Duodenal mucosa (tissue), 2 donors: Measurements from ENCODE around the gene SNAPC3.
"Not testable (repeated sequence)": the region's sequence is repeated elsewhere in the genome, so short reads cannot be mapped to it uniquely, and the experiment has no call there.

Source experiments
- H3K27ac ChIP-seq: one replicate; pipeline ENCODE4 v1.7.0; 2013; ENCODE audit warnings: low read depth, low read length
- H3K27me3 ChIP-seq, 2 donors: one replicate each; pipeline ENCODE4 v1.7.0; 2013; ENCODE audit warnings: low read length in 2 of 2, control low read depth in 1 of 2; ENCODE audit not compliant: insufficient read depth in 2 of 2, control insufficient read depth in 1 of 2
- H3K36me3 ChIP-seq, 2 donors: one replicate each; pipeline ENCODE4 v1.7.0; 2013; ENCODE audit warnings: low read length in 2 of 2, control low read depth in 1 of 2; ENCODE audit not compliant: insufficient read depth in 2 of 2, control insufficient read depth in 1 of 2
- H3K4me1 ChIP-seq, 2 donors: one replicate each; pipeline ENCODE4 v1.7.0; 2013; ENCODE audit warnings: low read length in 2 of 2, control low read depth in 1 of 2; ENCODE audit not compliant: insufficient read depth in 2 of 2, control insufficient read depth in 1 of 2
- H3K4me3 ChIP-seq, 2 donors: one replicate each; pipeline ENCODE4 v1.7.0; 2013; ENCODE audit warnings: low read length in 2 of 2, low read depth in 1 of 2
- H3K9ac ChIP-seq, 2 donors: one replicate each; pipeline ENCODE4 v1.7.0; 2013; ENCODE audit warnings: low read length in 2 of 2, low read depth in 1 of 2
- H3K9me3 ChIP-seq, 2 donors: one replicate each; pipeline ENCODE4 v1.7.0; 2013; ENCODE audit warnings: low read length in 2 of 2, control low read depth in 1 of 2; ENCODE audit not compliant: control insufficient read depth in 1 of 2

SNAPC3 gene

GRCh38 chr9:15421532-15421931, 1.1 kb upstream of the SNAPC3 start:
- Histone ChIP-seq H3K4me3 (peak overlapping the region in 1 of 2 donors; percentile 95), H3K27me3 (no peaks in the 10 kb centered on the region), H3K9ac (peak overlapping the region; percentile 94), H3K9me3 (no peaks in the 10 kb centered on the region), H3K36me3 (peaks cover 0 to 11% of the 10 kb centered on the region in 2 donors), H3K4me1 (peaks cover 24 to 30% of the 10 kb centered on the region in 2 donors), H3K27ac (no peak overlapping the region)

GRCh38 chr9:15421990-15422371, 695 bp upstream of the SNAPC3 start:
- H3K4me3 ChIP-seq = peak overlapping the region; percentile 95 to 100
- H3K36me3 ChIP-seq = peaks cover 0 to 11% of the 10 kb centered on the region in 2 donors
- peaks cover 24 to 30% of the 10 kb centered on the region in 2 donors for H3K4me1 ChIP-seq
- H3K9ac ChIP-seq = peak overlapping the region; percentile 94
- H3K27ac ChIP-seq = peak overlapping the region; percentile 87
- no peaks in the 10 kb centered on the region for H3K27me3 ChIP-seq
- H3K9me3 ChIP-seq = no peaks in the 10 kb centered on the region

GRCh38 chr9:15423231-15423985, 732 bp downstream of the SNAPC3 start:
- H3K9ac ChIP-seq = peak overlapping the region; percentile 94
- H3K4me3 ChIP-seq = peak overlapping the region; percentile 95 to 100
- no peaks in the 10 kb centered on the region for H3K9me3 ChIP-seq
- H3K27me3 ChIP-seq = no peaks in the 10 kb centered on the region
- H3K36me3 ChIP-seq = peaks cover 0 to 11% of the 10 kb centered on the region in 2 donors
- H3K27ac ChIP-seq = peak overlapping the region; percentile 87
- peaks cover 24 to 30% of the 10 kb centered on the region in 2 donors for H3K4me1 ChIP-seq

GRCh38 chr9:15426019-15426418, 3.3 kb downstream of the SNAPC3 start:
- peaks cover 37 to 38% of the 10 kb centered on the region in 2 donors for H3K4me1 ChIP-seq
- no peak overlapping the region for H3K4me3 ChIP-seq
- no peaks in the 10 kb centered on the region for H3K27me3 ChIP-seq
- no peaks in the 10 kb centered on the region for H3K9me3 ChIP-seq
- H3K27ac ChIP-seq = no peak overlapping the region
- H3K9ac ChIP-seq = no peak overlapping the region
- peaks cover 0 to 11% of the 10 kb centered on the region in 2 donors for H3K36me3 ChIP-seq

GRCh38 chr9:15427702-15428101, 5.0 kb downstream of the SNAPC3 start:
- not testable (repeated sequence) for H3K27me3 ChIP-seq, H3K27ac ChIP-seq, H3K9ac ChIP-seq, H3K9me3 ChIP-seq, H3K4me3 ChIP-seq
- Histone ChIP-seq H3K36me3 (peaks cover 0 to 11% of the 10 kb centered on the region in 2 donors), H3K4me1 (peaks cover 34% of the 10 kb centered on the region in 2 donors)

- H3K9ac ChIP-seq = no peak overlapping the region
- H3K4me3 ChIP-seq = peak overlapping the region in 1 of 2 donors; percentile 26
- no peaks in the 10 kb centered on the region for H3K9me3 ChIP-seq
- peaks cover 7 to 16% of the 10 kb centered on the region in 2 donors for H3K36me3 ChIP-seq
- H3K27me3 ChIP-seq = no peaks in the 10 kb centered on the region
- no peak overlapping the region for H3K27ac ChIP-seq
- H3K4me1 ChIP-seq = peaks cover 13 to 22% of the 10 kb centered on the region in 2 donors
Observed at GRCh38 chr9:15430920-15431844, 8.5 kb downstream of the SNAPC3 start.

GRCh38 chr9:15433191-15433590, 10.5 kb downstream of the SNAPC3 start:
- Histone ChIP-seq H3K4me1 (peaks cover 11 to 19% of the 10 kb centered on the region in 2 donors), H3K36me3 (peaks cover 10 to 26% of the 10 kb centered on the region in 2 donors), H3K9ac (no peak overlapping the region)

GRCh38 chr9:15433661-15434060, 11.0 kb downstream of the SNAPC3 start:
- Histone ChIP-seq H3K9ac (no peak overlapping the region), H3K27me3 (no peaks in the 10 kb centered on the region), H3K9me3 (no peaks in the 10 kb centered on the region), H3K4me3 (no peak overlapping the region), H3K4me1 (peaks cover 11 to 19% of the 10 kb centered on the region in 2 donors), H3K27ac (no peak overlapping the region), H3K36me3 (peaks cover 10 to 27% of the 10 kb centered on the region in 2 donors)

More at GRCh38 chr9:15433191-15433590, 10.5 kb downstream of the SNAPC3 start:
- no peaks in the 10 kb centered on the region for H3K27me3 ChIP-seq
- H3K4me3 ChIP-seq = no peak overlapping the region
- no peaks in the 10 kb centered on the region for H3K9me3 ChIP-seq
- no peak overlapping the region for H3K27ac ChIP-seq

- Histone ChIP-seq H3K9me3 (no peaks in the 10 kb centered on the region), H3K27ac (no peak overlapping the region), H3K9ac (no peak overlapping the region), H3K36me3 (peaks cover 20 to 49% of the 10 kb centered on the region in 2 donors), H3K27me3 (no peaks in the 10 kb centered on the region), H3K4me1 (no peaks in the 10 kb centered on the region), H3K4me3 (no peak overlapping the region)
Observed at GRCh38 chr9:15438891-15439290, 16.2 kb downstream of the SNAPC3 start.

GRCh38 chr9:15441841-15442240, 19.2 kb downstream of the SNAPC3 start:
- H3K4me3 ChIP-seq, H3K4me1 ChIP-seq, H3K27me3 ChIP-seq, H3K9me3 ChIP-seq, H3K9ac ChIP-seq, H3K27ac ChIP-seq: not testable (repeated sequence)
- peaks cover 30 to 67% of the 10 kb centered on the region in 2 donors for H3K36me3 ChIP-seq
